Smooth muscle cell (in vitro differentiated cells): ENCODE measurements around the gene PAFAH1B2. TPM values are rescaled to one million over a fixed set of nuclear protein-coding genes. Genes with fewer than 3 reads are reported as not detected.

ENCODE experiments used
- DNase-seq: peaks from one replicate; lab custom pipeline; 2025; ENCODE audit not compliant: unreplicated experiment; lab: John Stamatoyannopoulos, UW
- H2AFZ ChIP-seq: fragments of 200-600 bp; sonication (generic); 2 replicates; pipeline ENCODE4 v1.6.0; 2016; ENCODE audit warnings: antibody characterized with exemption, low read depth, mild to moderate bottlenecking
- H3F3A ChIP-seq: fragments of 200-600 bp; sonication (generic); 2 replicates; pipeline ENCODE4 v1.6.0; 2017; ENCODE audit warnings: antibody characterized with exemption, low read depth
- H3K27ac ChIP-seq: fragments of 200-600 bp; sonication (generic); 2 replicates; pipeline ENCODE4 v1.5.1; 2016; ENCODE audit warnings: low read depth, mild to moderate bottlenecking
- H3K27me3 ChIP-seq: fragments of 200-600 bp; sonication (generic); 2 replicates; pipeline ENCODE4 v1.6.1; 2016; ENCODE audit warnings: low read depth, mild to moderate bottlenecking
- H3K36me3 ChIP-seq: fragments of 200-600 bp; sonication (generic); 2 replicates; pipeline ENCODE4 v1.5.1; 2016; ENCODE audit warnings: low read depth
- H3K4me1 ChIP-seq: fragments of 200-600 bp; sonication (generic); 2 replicates; pipeline ENCODE4 v1.5.1; 2016; ENCODE audit warnings: low read depth
- H3K4me2 ChIP-seq: fragments of 200-600 bp; sonication (generic); 2 replicates; pipeline ENCODE4 v1.6.0; 2016; ENCODE audit warnings: mild to moderate bottlenecking
- H3K4me3 ChIP-seq: fragments of 200-600 bp; sonication (generic); 2 replicates; pipeline ENCODE4 v1.5.1; 2016; ENCODE audit warnings: mild to moderate bottlenecking
- H3K79me2 ChIP-seq: fragments of 200-600 bp; sonication (generic); 2 replicates; pipeline ENCODE4 v1.6.0; 2016; ENCODE audit warnings: low read depth, mild to moderate bottlenecking
- H3K9ac ChIP-seq: fragments of 200-600 bp; sonication (generic); 2 replicates; pipeline ENCODE4 v1.6.0; 2016; ENCODE audit warnings: low read depth
- H3K9me3 ChIP-seq: fragments of 200-600 bp; sonication (generic); replicated peaks from 2 replicates; pipeline ENCODE4 v1.5.1; 2016; ENCODE audit warnings: low read depth
- H4K20me1 ChIP-seq: fragments of 200-600 bp; sonication (generic); 2 replicates; pipeline ENCODE4 v1.6.0; 2016; ENCODE audit warnings: low read depth
- CTCF ChIP-seq: fragments of 200-600 bp; sonication (generic); IDR thresholded peaks from 2 replicates; pipeline ENCODE4 v1.5.1; 2017; ENCODE audit warnings: borderline replicate concordance, mild to moderate bottlenecking, antibody characterized with exemption; ENCODE audit not compliant: insufficient read depth, poor library complexity, severe bottlenecking
- WGBS: methylation state at CpG from one replicate; pipeline ENCODE4 v1.1.7; 2016; ENCODE audit warnings: low lambda C conversion rate; 5-methylcytosine and 5-hydroxymethylcytosine counted together
- polyA plus RNA-seq: library from polyadenylated mRNA; unstranded; fragments of >200 nt; fragmentation: Nextera tagmentation; extraction: Ambion mirVana; gene quantifications from 2 replicates; pipeline ENCODE4 v1.2.1, GENCODE V29; 2016
- total RNA-seq: library from RNA; depleted of rRNA; stranded (reverse); fragments of >200 nt; gene quantifications from 2 replicates; pipeline ENCODE4 v1.2.3, GENCODE V29; 2014

PAFAH1B2 gene
- total and polyA plus RNA-seq, 2 experiments from 2014 or later = 30.7 to 146 TPM

- Histone ChIP-seq H3K27me3 (no peaks in the 10 kb centered on the region), H3K36me3 (no peaks in the 10 kb centered on the region), H3F3A (no peaks in the 10 kb centered on the region), H3K4me2 (no peak overlapping the region), H2AFZ (no peak overlapping the region), H3K4me1 (no peaks in the 10 kb centered on the region), H3K9ac (no peak overlapping the region), H3K4me3 (no peak overlapping the region), H3K9me3 (no peaks in the 10 kb centered on the region), H4K20me1 (no peaks in the 10 kb centered on the region), H3K79me2 (no peaks in the 10 kb centered on the region), H3K27ac (no peak overlapping the region)
- DNase-seq = no peak
- no peak for TF ChIP-seq CTCF
These were observed 26.4 kb upstream of the PAFAH1B2 start for GRCh38 chr11:117117681-117118080.

GRCh38 chr11:117121176-117121575 lies 22.9 kb upstream of the PAFAH1B2 start:
- Histone ChIP-seq H3K27me3 (peaks cover 5% of the 10 kb centered on the region), H3K9me3 (no peaks in the 10 kb centered on the region), H3K4me1 (no peaks in the 10 kb centered on the region), H3F3A (no peaks in the 10 kb centered on the region), H4K20me1 (no peaks in the 10 kb centered on the region), H2AFZ (no peak overlapping the region), H3K36me3 (no peaks in the 10 kb centered on the region), H3K4me3 (no peak overlapping the region), H3K79me2 (no peaks in the 10 kb centered on the region), H3K9ac (no peak overlapping the region), H3K27ac (no peak overlapping the region), H3K4me2 (no peak overlapping the region)
- no peak for DNase-seq
- TF ChIP-seq CTCF = no peak

- Histone ChIP-seq H3K36me3 (no peaks in the 10 kb centered on the region), H4K20me1 (no peaks in the 10 kb centered on the region), H3K4me2 (no peak overlapping the region), H2AFZ (no peak overlapping the region), H3K27ac (no peak overlapping the region), H3K9me3 (no peaks in the 10 kb centered on the region), H3F3A (no peaks in the 10 kb centered on the region), H3K9ac (no peak overlapping the region), H3K4me3 (no peak overlapping the region), H3K4me1 (no peaks in the 10 kb centered on the region), H3K79me2 (no peaks in the 10 kb centered on the region), H3K27me3 (peaks cover 19% of the 10 kb centered on the region)
- WGBS = 84% methylated on average over 5 of the region's 5 CpGs
- no peak for DNase-seq
- no peak for TF ChIP-seq CTCF
These were observed 21.5 kb upstream of the PAFAH1B2 start for GRCh38 chr11:117122556-117122955.

- no peak overlapping the region for H3K27ac ChIP-seq
- H3K27me3 ChIP-seq = peaks cover 22% of the 10 kb centered on the region
- H2AFZ ChIP-seq = no peak overlapping the region
- no peak for TF ChIP-seq CTCF
- no peak overlapping the region for H3K4me3 ChIP-seq
- H3K4me2 ChIP-seq = no peak overlapping the region
- no peaks in the 10 kb centered on the region for H3K36me3 ChIP-seq
- no peaks in the 10 kb centered on the region for H3K4me1 ChIP-seq
- no peaks in the 10 kb centered on the region for H3K9me3 ChIP-seq
- H3K9ac ChIP-seq = no peak overlapping the region
- H3K79me2 ChIP-seq = no peaks in the 10 kb centered on the region
- no peaks in the 10 kb centered on the region for H4K20me1 ChIP-seq
- no peak for DNase-seq
- 91% methylated on average over 7 of the region's 7 CpGs for WGBS
- no peaks in the 10 kb centered on the region for H3F3A ChIP-seq
These were observed 17.7 kb upstream of the PAFAH1B2 start for GRCh38 chr11:117126223-117126965.
